B cell (primary cell): ENCODE data around the gene N4BP2L2. TPM values are rescaled to one million over a fixed set of nuclear protein-coding genes. Genes with fewer than 3 reads are reported as not detected.
A peak's percentile ranks its signal among the peaks of the same experiment; 100 is the strongest.

Experiments
- ATAC-seq: fragments of 200-7000 bp; cut with Tn5 transposase; one replicate; pipeline ENCODE4 v1.10.0; 2021; ENCODE audit warnings: low read depth, mild to moderate bottlenecking, moderate number of reproducible peaks, moderate library complexity
- CTCF ChIA-PET: fragments of 350-600 bp; sonication (Branson Sonifier 250); formaldehyde crosslinking; loops from one replicate; lab custom pipeline; 2021; ENCODE audit warnings: antibody characterized with exemption, inconsistent platforms; lab: Charles Lee
- POLR2A ChIA-PET: fragments of 350-600 bp; sonication (Branson Sonifier 250); formaldehyde crosslinking; loops from one replicate; lab custom pipeline; 2021; ENCODE audit warnings: antibody characterized with exemption; lab: Charles Lee
- DNase-seq: peaks from one replicate; pipeline ENCODE4 v3.0.0; 2013
- H2AFZ ChIP-seq: 2 replicates; pipeline ENCODE4 v1.6.1; 2012; ENCODE audit warnings: mild to moderate bottlenecking, low read depth, low read length; ENCODE audit not compliant: insufficient read depth, poor library complexity, severe bottlenecking
- H3K27ac ChIP-seq, 2 donors: 1 replicate in 1 of 2; 2 replicates in 1 of 2; pipeline ENCODE4 v1.5.1; 2012 to 2013; ENCODE audit warnings: low read length in 2 of 2, mild to moderate bottlenecking in 2 of 2, moderate library complexity in 1 of 2
- H3K27me3 ChIP-seq, 4 experiments: fragments of 200-600 bp in 1 of 4; sonication (generic) in 1 of 4; replicated peaks in 1 of 4; 1 replicate in 2 of 4; 2 replicates in 2 of 4; pipeline versions ENCODE4 v1.6.1 to v1.7.0; 2013 to 2016; ENCODE audit warnings: low read length in 3 of 4, mild to moderate bottlenecking in 2 of 4, mixed read lengths in 1 of 4, moderate library complexity in 1 of 4; ENCODE audit not compliant: insufficient read depth in 4 of 4, control insufficient read depth in 3 of 4; ENCODE audit errors: control extremely low read depth in 1 of 4
- H3K36me3 ChIP-seq, 2 experiments: replicated peaks in 1 of 2; 1 replicate in 1 of 2; 2 replicates in 1 of 2; pipeline versions ENCODE4 v1.6.1 to v1.7.1; 2013; ENCODE audit warnings: low read length in 1 of 2; ENCODE audit not compliant: insufficient read depth in 2 of 2, control insufficient read depth in 1 of 2; ENCODE audit errors: control extremely low read depth in 1 of 2, extremely low read depth in 1 of 2
- H3K4me1 ChIP-seq, 2 donors: fragments of 200-600 bp in 1 of 2; sonication (generic) in 1 of 2; 1 replicate in 1 of 2; 2 replicates in 1 of 2; pipeline versions ENCODE4 v1.5.1 to v1.6.1; 2013 to 2017; ENCODE audit warnings: low read length in 2 of 2; ENCODE audit not compliant: control insufficient read depth in 2 of 2, insufficient read depth in 2 of 2
- H3K4me2 ChIP-seq: replicated peaks from 2 replicates; pipeline ENCODE3; 2012; ENCODE audit warnings: mild to moderate bottlenecking, low read depth, low read length; ENCODE audit not compliant: poor library complexity, severe bottlenecking
- H3K4me3 ChIP-seq, 5 experiments: fragments of 200-600 bp in 1 of 5; sonication (generic) in 1 of 5; 1 replicate in 3 of 5; 2 replicates in 2 of 5; pipeline versions ENCODE4 v1.5.1 to v1.7.0; 2011 to 2016; ENCODE audit warnings: low read length in 4 of 5, mild to moderate bottlenecking in 4 of 5, low read depth in 2 of 5, control low read depth in 1 of 5, moderate library complexity in 1 of 5; ENCODE audit not compliant: insufficient read depth in 1 of 5; ENCODE audit errors: control extremely low read depth in 1 of 5, extremely low read depth in 1 of 5
- H3K79me2 ChIP-seq: fragments of 200-600 bp; sonication (generic); one replicate; pipeline ENCODE4 v1.6.0; 2016; ENCODE audit warnings: low read length; ENCODE audit not compliant: control insufficient read depth, insufficient read depth
- H3K9ac ChIP-seq: fragments of 200-600 bp; sonication (generic); 2 replicates; pipeline ENCODE4 v1.6.1; 2017; ENCODE audit warnings: mild to moderate bottlenecking, low read length, moderate library complexity
- H3K9me3 ChIP-seq, 3 donors: one replicate each; pipeline versions ENCODE4 v1.6.1 to v1.7.1; 2013; ENCODE audit warnings: low read length in 2 of 3; ENCODE audit not compliant: control insufficient read depth in 2 of 3, insufficient read depth in 1 of 3; ENCODE audit errors: control extremely low read depth in 1 of 3
- H4K20me1 ChIP-seq: 2 replicates; pipeline ENCODE4 v1.6.0; 2012; ENCODE audit warnings: mild to moderate bottlenecking, low read length; ENCODE audit not compliant: insufficient read depth, control insufficient read depth, poor library complexity, severe bottlenecking
- H3K27ac Mint-ChIP-seq: one replicate; pipeline ENCODE4 v1.8.0; 2021; ENCODE audit warnings: mixed read lengths
- H3K27me3 Mint-ChIP-seq: one replicate; pipeline ENCODE4 v1.8.0; 2021; ENCODE audit warnings: mixed read lengths
- H3K4me1 Mint-ChIP-seq: one replicate; pipeline ENCODE4 v1.8.0; 2021; ENCODE audit warnings: mixed read lengths
- H3K4me3 Mint-ChIP-seq: one replicate; pipeline ENCODE4 v1.8.0; 2021; ENCODE audit warnings: mixed read lengths
- H3K9me3 Mint-ChIP-seq: one replicate; pipeline ENCODE4 v1.8.0; 2022; ENCODE audit warnings: mixed read lengths; ENCODE audit not compliant: insufficient read depth
- CTCF ChIP-seq: fragments of 200-600 bp; IDR thresholded peaks from one replicate; pipeline ENCODE4 v1.8.0; 2022; ENCODE audit warnings: antibody characterized with exemption, mild to moderate bottlenecking
- EZH2 ChIP-seq: IDR thresholded peaks from 2 replicates; pipeline ENCODE4 v1.6.1; 2012; ENCODE audit warnings: borderline replicate concordance, low read depth, mild to moderate bottlenecking, moderate library complexity, low read length; ENCODE audit not compliant: insufficient read depth, poor library complexity, severe bottlenecking
- WGBS: methylation state at CpG from one replicate; pipeline ENCODE4 v1.1.5; 2013; ENCODE audit warnings: missing lambda C conversion rate; ENCODE audit not compliant: insufficient coverage; 5-methylcytosine and 5-hydroxymethylcytosine counted together
- intact Hi-C: fragments of 100-400 bp; cut with micrococcal nuclease; formaldehyde crosslinking; loops from one replicate; pipeline ENCODE4 v1.10.0; 2022
- polyA plus RNA-seq: library from polyadenylated mRNA; depleted of rRNA; stranded (reverse); fragments of >200 nt; gene quantifications from 2 replicates; pipeline ENCODE4 v1.2.3, GENCODE V29; 2012
- total RNA-seq, 2 donors: library from RNA; stranded (reverse); fragments of 120-200 nt in 1 of 2; gene quantifications; 1 replicate in 1 of 2; 2 replicates in 1 of 2; pipeline versions ENCODE4 v1.2.3 to v1.2.4, GENCODE V29; 2013 to 2022

Gene N4BP2L2
- total and polyA plus RNA-seq, 2 donors (not counting 1 experiment from before 2014, with no cell fraction given), result 63.9 to 239 TPM

GRCh38 chr13:32427852-32428580, 110.6 kb downstream of the N4BP2L2 start, which contains the start of gene N4BP2L1:
N4BP2L1 (minus strand) TSS chr13:32428130; CDS start chr13:32428082, 48 bp downstream.
- no peaks in the 10 kb centered on the region for H3K27me3 Mint-ChIP-seq
- Histone ChIP-seq H3K27ac (peak within 1 kb of the TSS; percentile 95 to 98), H3K79me2 (peaks cover 47% of the 10 kb centered on the region), H2AFZ (peak within 1 kb of the TSS; percentile 81), H3K27me3 (no peaks in the 10 kb centered on the region), H3K9me3 (no peaks in the 10 kb centered on the region), H3K4me1 (peaks cover 28 to 47% of the 10 kb centered on the region in 2 donors), H3K9ac (peak within 1 kb of the TSS; percentile 93), H3K36me3 (peaks cover 1 to 12% of the 10 kb centered on the region in 2 experiments), H3K4me3 (peak within 1 kb of the TSS; percentile 73 to 93 (median 80)), H3K4me2 (peak within 1 kb of the TSS; percentile 96), H4K20me1 (peaks cover 23% of the 10 kb centered on the region)
- ATAC-seq, result peak; percentile 74
- peak; percentile 93 for DNase-seq
- peak within 1 kb of the TSS; percentile 96 for H3K27ac Mint-ChIP-seq
- H3K4me1 Mint-ChIP-seq, result peaks cover 48% of the 10 kb centered on the region
- no peaks in the 10 kb centered on the region for H3K9me3 Mint-ChIP-seq
- ChIA-PET CTCF (interaction anchor here (1.0 to 3.9 kb wide), 13 partner anchors 13 to 518 kb away, joined by 3 to 14 read pairs (median 4); partner anchors contain the start of genes BRCA2 and ZAR1L), POLR2A (interaction anchor here (0.8 to 2.5 kb wide), 5 partner anchors 15 to 1115 kb away, joined by 3 to 25 read pairs (median 6); partner anchors contain the start of genes BRCA2, N4BP2L2, PDS5B and ZAR1L)
- WGBS, result 0% methylated on average over 29 of the region's 40 CpGs
- intact Hi-C loops, result loop anchor here (1.0 to 5.0 kb wide), 6 partner anchors 15 to 1811 kb away; partner anchors contain the start of genes PDS5B and USPL1
- H3K4me3 Mint-ChIP-seq, result peak within 1 kb of the TSS; percentile 88
- TF ChIP-seq CTCF (no peak), EZH2 (no peak)
